ENCODE data around the gene ERICH6. TPM values are rescaled to one million over a fixed set of nuclear protein-coding genes. Genes with fewer than 3 reads are reported as not detected.

Gene ERICH6
- total RNA-seq, 1 donor, result under 0.01 TPM

DNA sequence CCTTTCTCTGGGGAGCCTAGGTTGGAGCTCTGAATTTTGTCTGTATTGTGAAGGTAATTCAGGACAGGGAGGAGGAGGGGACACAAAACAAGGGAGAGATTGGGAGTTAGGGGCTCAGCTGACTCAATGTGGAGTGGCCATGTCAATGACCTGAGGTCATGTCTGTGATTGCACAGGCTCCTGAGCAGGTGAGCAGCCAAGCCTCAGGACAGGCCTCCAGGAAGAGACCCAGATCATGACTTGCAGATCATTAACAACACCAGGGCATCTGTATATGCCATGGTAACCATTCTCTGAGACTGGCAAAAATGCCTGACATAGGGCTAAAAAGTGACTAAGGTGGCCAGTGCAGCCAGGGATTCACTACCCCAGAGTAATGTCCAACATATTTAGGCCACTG, 20.9 kb downstream of the ERICH6 start:
- Histone ChIP-seq H4K20me1 (ENCODE audit: insufficient read depth, low read length) (no peaks in the 10 kb centered on the region), H3K4me2 (ENCODE audit: insufficient read depth, low read length) (no peak overlapping the region), H3K27ac (ENCODE audit: low read depth, low read length) (no peak overlapping the region), H3K36me3 (ENCODE audit: insufficient read depth, low read length) (no peaks in the 10 kb centered on the region), H3K4me1 (ENCODE audit: insufficient read depth, low read length) (no peaks in the 10 kb centered on the region), H3K4me3 (ENCODE audit: insufficient read depth, low read length) (no peak overlapping the region), H3K9me3 (ENCODE audit: low read depth, low read length) (no peaks in the 10 kb centered on the region), H3K27me3 (ENCODE audit: insufficient read depth, low read length) (peaks cover 4% of the 10 kb centered on the region), H3K79me2 (ENCODE audit: insufficient read depth, low read length) (no peaks in the 10 kb centered on the region), H2AFZ (ENCODE audit: low read length) (no peak overlapping the region)
- TF ChIP-seq, protein P1, sequence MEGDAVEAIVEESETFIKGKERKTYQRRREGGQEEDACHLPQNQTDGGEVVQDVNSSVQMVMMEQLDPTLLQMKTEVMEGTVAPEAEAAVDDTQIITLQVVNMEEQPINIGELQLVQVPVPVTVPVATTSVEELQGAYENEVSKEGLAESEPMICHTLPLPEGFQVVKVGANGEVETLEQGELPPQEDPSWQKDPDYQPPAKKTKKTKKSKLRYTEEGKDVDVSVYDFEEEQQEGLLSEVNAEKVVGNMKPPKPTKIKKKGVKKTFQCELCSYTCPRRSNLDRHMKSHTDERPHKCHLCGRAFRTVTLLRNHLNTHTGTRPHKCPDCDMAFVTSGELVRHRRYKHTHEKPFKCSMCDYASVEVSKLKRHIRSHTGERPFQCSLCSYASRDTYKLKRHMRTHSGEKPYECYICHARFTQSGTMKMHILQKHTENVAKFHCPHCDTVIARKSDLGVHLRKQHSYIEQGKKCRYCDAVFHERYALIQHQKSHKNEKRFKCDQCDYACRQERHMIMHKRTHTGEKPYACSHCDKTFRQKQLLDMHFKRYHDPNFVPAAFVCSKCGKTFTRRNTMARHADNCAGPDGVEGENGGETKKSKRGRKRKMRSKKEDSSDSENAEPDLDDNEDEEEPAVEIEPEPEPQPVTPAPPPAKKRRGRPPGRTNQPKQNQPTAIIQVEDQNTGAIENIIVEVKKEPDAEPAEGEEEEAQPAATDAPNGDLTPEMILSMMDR (IDR thresholded peaks at IDR 0.05; ENCODE audit: extremely low read depth, low read depth, low read length), result no peak
- no peak for DNase-seq (ENCODE audit: insufficient read length, low spot score, missing footprints)

DNA sequence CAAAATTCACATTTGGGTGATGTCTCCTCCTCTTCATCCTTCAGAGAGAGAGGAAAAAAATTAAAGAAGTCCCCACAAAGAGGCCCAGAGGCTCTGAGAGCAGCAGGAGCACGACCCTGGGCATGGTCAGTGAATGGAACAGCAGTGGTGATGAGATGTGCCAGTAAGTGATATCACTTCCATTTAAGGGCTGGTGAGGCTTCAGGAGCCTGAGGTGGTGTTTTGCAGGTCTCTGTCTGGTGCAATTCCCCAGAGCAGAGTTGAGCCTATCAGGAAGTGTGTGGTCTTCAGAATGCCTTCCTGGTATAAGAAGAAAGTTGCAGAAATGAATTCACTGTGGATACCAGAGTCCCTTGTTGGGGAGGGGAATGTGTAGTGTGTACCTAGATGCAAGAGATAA, 21.4 kb downstream of the ERICH6 start:
- no peak overlapping the region for H3K4me3 ChIP-seq (ENCODE audit: insufficient read depth, low read length)
- no peak for DNase-seq (ENCODE audit: insufficient read length, low spot score, missing footprints)
- no peaks in the 10 kb centered on the region for H3K79me2 ChIP-seq (ENCODE audit: insufficient read depth, low read length)
- H3K27me3 ChIP-seq (ENCODE audit: insufficient read depth, low read length), result no peaks in the 10 kb centered on the region
- no peak overlapping the region for H3K4me2 ChIP-seq (ENCODE audit: insufficient read depth, low read length)
- no peak overlapping the region for H3K27ac ChIP-seq (ENCODE audit: low read depth, low read length)
- no peaks in the 10 kb centered on the region for H3K9me3 ChIP-seq (ENCODE audit: low read depth, low read length)
- H2AFZ ChIP-seq (ENCODE audit: low read length), result no peak overlapping the region
- no peaks in the 10 kb centered on the region for H4K20me1 ChIP-seq (ENCODE audit: insufficient read depth, low read length)
- no peaks in the 10 kb centered on the region for H3K4me1 ChIP-seq (ENCODE audit: insufficient read depth, low read length)
- H3K36me3 ChIP-seq (ENCODE audit: insufficient read depth, low read length), result no peaks in the 10 kb centered on the region
- TF ChIP-seq, protein P1 (IDR thresholded peaks at IDR 0.05; ENCODE audit: extremely low read depth, low read depth, low read length), result no peak

DNA sequence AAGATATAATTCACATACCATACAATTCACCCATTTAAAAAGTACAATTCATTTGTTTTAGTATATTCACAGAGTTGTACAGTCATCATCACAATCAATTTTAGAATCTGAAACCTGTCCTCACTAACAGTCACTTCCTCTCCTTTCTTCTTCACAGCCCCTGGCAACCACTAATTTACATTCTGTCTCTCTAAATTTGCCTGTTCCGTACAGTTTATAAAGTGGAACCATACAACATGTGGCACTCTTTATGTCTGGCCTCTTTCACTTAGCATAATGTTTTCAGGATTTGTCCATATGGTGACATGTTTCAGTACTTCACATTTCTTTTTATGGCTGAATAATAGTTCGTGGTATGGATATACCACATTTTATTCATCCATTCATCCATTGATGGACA, 22.7 kb downstream of the ERICH6 start:
- no peaks in the 10 kb centered on the region for H3K27me3 ChIP-seq (ENCODE audit: insufficient read depth, low read length)
- DNase-seq (ENCODE audit: insufficient read length, low spot score, missing footprints), result no peak
- H3K36me3 ChIP-seq (ENCODE audit: insufficient read depth, low read length), result no peaks in the 10 kb centered on the region
- H3K4me3 ChIP-seq (ENCODE audit: insufficient read depth, low read length), result no peak overlapping the region
- H3K9me3 ChIP-seq (ENCODE audit: low read depth, low read length), result no peaks in the 10 kb centered on the region
- no peaks in the 10 kb centered on the region for H4K20me1 ChIP-seq (ENCODE audit: insufficient read depth, low read length)
- H3K4me2 ChIP-seq (ENCODE audit: insufficient read depth, low read length), result no peak overlapping the region
- no peaks in the 10 kb centered on the region for H3K79me2 ChIP-seq (ENCODE audit: insufficient read depth, low read length)
- TF ChIP-seq, protein P1 (IDR thresholded peaks at IDR 0.05; ENCODE audit: extremely low read depth, low read depth, low read length), result no peak
- no peaks in the 10 kb centered on the region for H3K4me1 ChIP-seq (ENCODE audit: insufficient read depth, low read length)
- no peak overlapping the region for H3K27ac ChIP-seq (ENCODE audit: low read depth, low read length)
- H2AFZ ChIP-seq (ENCODE audit: low read length), result no peak overlapping the region

GRCh38 chr3:150680562-150680961, 23.2 kb downstream of the ERICH6 start:
- Histone ChIP-seq H3K27ac (ENCODE audit: low read depth, low read length) (no peak overlapping the region), H3K79me2 (ENCODE audit: insufficient read depth, low read length) (no peaks in the 10 kb centered on the region), H2AFZ (ENCODE audit: low read length) (no peak overlapping the region), H4K20me1 (ENCODE audit: insufficient read depth, low read length) (no peaks in the 10 kb centered on the region), H3K4me2 (ENCODE audit: insufficient read depth, low read length) (no peak overlapping the region), H3K27me3 (ENCODE audit: insufficient read depth, low read length) (no peaks in the 10 kb centered on the region), H3K4me1 (ENCODE audit: insufficient read depth, low read length) (no peaks in the 10 kb centered on the region), H3K9me3 (ENCODE audit: low read depth, low read length) (no peaks in the 10 kb centered on the region), H3K4me3 (ENCODE audit: insufficient read depth, low read length) (no peak overlapping the region), H3K36me3 (ENCODE audit: insufficient read depth, low read length) (no peaks in the 10 kb centered on the region)
- TF ChIP-seq, protein P1 (IDR thresholded peaks at IDR 0.05; ENCODE audit: extremely low read depth, low read depth, low read length), result no peak
- DNase-seq (ENCODE audit: insufficient read length, low spot score, missing footprints), result peak; percentile 30
